GM23248 (cell line): ENCODE data around the gene USP17L5. TPM values are rescaled to one million over a fixed set of nuclear protein-coding genes. Genes with fewer than 3 reads are reported as not detected.
"Not testable (repeated sequence)": the region's sequence is repeated elsewhere in the genome, so short reads cannot be mapped to it uniquely, and the experiment has no call there.

Experiments used
- DNase-seq: peaks from one replicate; pipeline ENCODE4 v3.0.0-alpha.2; 2015
- H2AFZ ChIP-seq: fragments of 200-600 bp; sonication (generic); 2 replicates; pipeline ENCODE4 v1.6.1; 2016; ENCODE audit warnings: antibody characterized with exemption
- H3F3A ChIP-seq: fragments of 200-600 bp; sonication (generic); 2 replicates; pipeline ENCODE4 v1.6.1; 2016; ENCODE audit warnings: mild to moderate bottlenecking, antibody characterized with exemption, mixed run types; ENCODE audit not compliant: insufficient read depth
- H3K27ac ChIP-seq: fragments of 200-600 bp; sonication (generic); 2 replicates; pipeline ENCODE4 v1.5.1; 2016; ENCODE audit warnings: mild to moderate bottlenecking
- H3K27me3 ChIP-seq: fragments of 200-600 bp; sonication (generic); replicated peaks from 2 replicates; pipeline ENCODE4 v1.6.1; 2016; ENCODE audit warnings: mild to moderate bottlenecking; ENCODE audit not compliant: insufficient read depth
- H3K36me3 ChIP-seq: fragments of 200-600 bp; sonication (generic); 2 replicates; pipeline ENCODE4 v1.6.1; 2016; ENCODE audit warnings: low read depth, mild to moderate bottlenecking
- H3K4me1 ChIP-seq: fragments of 200-600 bp; sonication (generic); 2 replicates; pipeline ENCODE4 v1.6.1; 2016; ENCODE audit warnings: mild to moderate bottlenecking; ENCODE audit not compliant: insufficient read depth
- H3K4me2 ChIP-seq: fragments of 200-600 bp; sonication (generic); one replicate; pipeline ENCODE4 v1.6.1; 2016; ENCODE audit warnings: mild to moderate bottlenecking; ENCODE audit not compliant: unreplicated experiment
- H3K4me3 ChIP-seq: fragments of 200-600 bp; sonication (generic); 2 replicates; pipeline ENCODE4 v1.5.1; 2016; ENCODE audit warnings: mild to moderate bottlenecking
- H3K79me2 ChIP-seq: fragments of 200-600 bp; sonication (generic); 2 replicates; pipeline ENCODE4 v1.6.1; 2016; ENCODE audit warnings: mild to moderate bottlenecking; ENCODE audit not compliant: insufficient read depth
- H3K9ac ChIP-seq: fragments of 200-600 bp; sonication (generic); 2 replicates; pipeline ENCODE4 v1.6.1; 2016; ENCODE audit warnings: mild to moderate bottlenecking
- H3K9me2 ChIP-seq: fragments of 200-600 bp; sonication (generic); 2 replicates; pipeline ENCODE4 v1.6.1; 2016; ENCODE audit warnings: mixed run types, mild to moderate bottlenecking, moderate library complexity; ENCODE audit not compliant: insufficient read depth
- H3K9me3 ChIP-seq: fragments of 200-600 bp; sonication (generic); one replicate; pipeline ENCODE4 v1.6.1; 2017; ENCODE audit warnings: low read depth
- H4K20me1 ChIP-seq: fragments of 200-600 bp; sonication (generic); 2 replicates; pipeline ENCODE4 v1.6.0; 2016; ENCODE audit not compliant: insufficient read depth
- WGBS, 2 experiments: methylation state at CpG; one replicate each; pipeline ENCODE4 v1.1.6; 2015 to 2017; ENCODE audit warnings: low lambda C conversion rate in 2 of 2, low coverage in 1 of 2; ENCODE audit errors: missing lambda C conversion rate in 2 of 2; 5-methylcytosine and 5-hydroxymethylcytosine counted together
- in situ Hi-C: fragments of 300-500 bp; cut with MboI; formaldehyde crosslinking; loops from 2 replicates; pipeline ENCODE4 v1.15.0; 2020
- polyA plus RNA-seq: library from polyadenylated mRNA; unstranded; fragments of >200 nt; fragmentation: Nextera tagmentation; extraction: Ambion mirVana; gene quantifications from 2 replicates; pipeline ENCODE4 v1.2.1, GENCODE V29; 2016
- total RNA-seq: library from RNA; depleted of rRNA; stranded (reverse); fragments of >200 nt; shearing (Covaris generic); gene quantifications from 2 replicates; pipeline ENCODE4 v1.2.3, GENCODE V29; 2014

USP17L5 gene
- total and polyA plus RNA-seq, 2 experiments from 2014 or later = not detected

- H3K9me3 ChIP-seq, H4K20me1 ChIP-seq, H3F3A ChIP-seq, DNase-seq, H3K9ac ChIP-seq, H3K4me2 ChIP-seq, H3K4me1 ChIP-seq, H3K27me3 ChIP-seq, H3K79me2 ChIP-seq, H3K9me2 ChIP-seq, H3K27ac ChIP-seq, in situ Hi-C loops, H3K4me3 ChIP-seq, H2AFZ ChIP-seq, H3K36me3 ChIP-seq: not testable (repeated sequence)
- no CpG with 5 or more reads among the region's 18 CpGs for WGBS, 2 experiments
These were observed 11.7 kb downstream of the USP17L5 start for GRCh38 chr4:9350866-9351265.

- WGBS, 2 experiments = no CpG with 5 or more reads among the region's 15 CpGs
- H3K4me2 ChIP-seq, in situ Hi-C loops, H3K9me3 ChIP-seq, H3K27ac ChIP-seq, H2AFZ ChIP-seq, H3K27me3 ChIP-seq, H3K36me3 ChIP-seq, H4K20me1 ChIP-seq, H3K4me3 ChIP-seq, H3K79me2 ChIP-seq, H3K9me2 ChIP-seq, DNase-seq, H3K4me1 ChIP-seq, H3F3A ChIP-seq, H3K9ac ChIP-seq: not testable (repeated sequence)
These were observed 14.1 kb downstream of the USP17L5 start, which contains the start of gene USP17L29 for GRCh38 chr4:9353338-9353737. TSS of gene USP17L29 (plus strand) at chr4:9353638. CDS start at chr4:9353638, 0 bp downstream.

- H3K27ac ChIP-seq, H4K20me1 ChIP-seq, H3K27me3 ChIP-seq, H3K4me1 ChIP-seq, H3K79me2 ChIP-seq, H3F3A ChIP-seq, in situ Hi-C loops, H2AFZ ChIP-seq, H3K36me3 ChIP-seq, H3K9ac ChIP-seq, DNase-seq, H3K9me2 ChIP-seq, H3K9me3 ChIP-seq, H3K4me3 ChIP-seq, H3K4me2 ChIP-seq: not testable (repeated sequence)
- WGBS, 2 experiments = no CpG with 5 or more reads among the region's 15 CpGs
These were observed 23.6 kb downstream of the USP17L5 start, which contains the start of gene USP17L30 for GRCh38 chr4:9362829-9363228. TSS of gene USP17L30 (plus strand) at chr4:9363129. CDS start at chr4:9363129, 0 bp downstream.

- not testable (repeated sequence) for H3K4me2 ChIP-seq, H3K9ac ChIP-seq
These were observed 40.7 kb downstream of the USP17L5 start for GRCh38 chr4:9379881-9380280.

GRCh38 chr4:9381012-9381534 is 41.9 kb downstream of the USP17L5 start:
- 20 to 24% methylated on average over 30 to 35 of the region's 36 CpGs for WGBS, 2 experiments
- H3K9me2 ChIP-seq, H3F3A ChIP-seq, H4K20me1 ChIP-seq, H3K9me3 ChIP-seq, H3K27me3 ChIP-seq, H3K27ac ChIP-seq, H3K4me1 ChIP-seq, H3K79me2 ChIP-seq, H3K36me3 ChIP-seq, in situ Hi-C loops: not testable (repeated sequence)
- Histone ChIP-seq H3K4me2 (peak overlapping the region; percentile 54), H2AFZ (peak overlapping the region; percentile 95), H3K4me3 (peak overlapping the region; percentile 71), H3K9ac (peak overlapping the region; percentile 61)
- DNase-seq = peak; percentile 32

More at GRCh38 chr4:9379881-9380280, 40.7 kb downstream of the USP17L5 start:
- H3K9me3 ChIP-seq, H3K9me2 ChIP-seq, in situ Hi-C loops, H3K36me3 ChIP-seq, H3K4me3 ChIP-seq, H3K4me1 ChIP-seq, H3K79me2 ChIP-seq, H3F3A ChIP-seq, H2AFZ ChIP-seq, H3K27me3 ChIP-seq, H4K20me1 ChIP-seq, DNase-seq, H3K27ac ChIP-seq: not testable (repeated sequence)
- WGBS, 2 experiments = 25 to 50% methylated on average over 1 of the region's 1 CpG
